MM.1S (cell line): ENCODE data around the gene CREB3L2.

Source experiments
- EZH2 ChIP-seq: fragments of 300-600 bp; sonication (generic); optimal IDR thresholded peaks from 2 replicates; pipeline ENCODE3; 2017; ENCODE audit warnings: low read depth, mild to moderate bottlenecking, antibody characterized with exemption, low read length, mixed read lengths
- EZH2phosphoT487 ChIP-seq: fragments of 300-600 bp; sonication (generic); IDR thresholded peaks from 2 replicates; pipeline ENCODE4 v1.6.1; 2018; ENCODE audit warnings: antibody characterized with exemption, low read length
- TF ChIP-seq, protein P1 (sequence below): fragments of 300-600 bp; sonication (generic); IDR thresholded peaks from 2 replicates; pipeline ENCODE4 v1.5.1; 2016; ENCODE audit warnings: antibody characterized with exemption, low read length, mixed read lengths

DNA sequence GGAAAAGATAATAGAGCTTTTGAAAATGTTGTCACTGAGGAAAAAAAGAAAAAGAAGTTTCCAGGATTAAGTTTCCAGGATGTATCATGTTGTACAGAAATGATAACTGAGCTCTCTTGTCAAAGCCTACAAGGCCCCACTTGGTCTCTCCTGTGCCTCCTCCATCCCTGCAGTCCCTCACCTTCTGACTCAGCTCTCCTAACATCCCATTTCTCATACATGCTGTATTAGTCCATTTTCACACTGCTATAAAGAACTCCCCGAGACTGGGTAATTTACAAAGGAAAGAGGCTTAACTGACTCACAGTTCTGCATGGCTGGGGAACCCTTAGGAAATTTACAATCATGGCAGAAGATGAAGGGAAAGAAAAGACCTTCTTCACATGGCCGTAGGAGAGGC, 151.3 kb downstream of the CREB3L2 start:
- TF ChIP-seq, protein P1, sequence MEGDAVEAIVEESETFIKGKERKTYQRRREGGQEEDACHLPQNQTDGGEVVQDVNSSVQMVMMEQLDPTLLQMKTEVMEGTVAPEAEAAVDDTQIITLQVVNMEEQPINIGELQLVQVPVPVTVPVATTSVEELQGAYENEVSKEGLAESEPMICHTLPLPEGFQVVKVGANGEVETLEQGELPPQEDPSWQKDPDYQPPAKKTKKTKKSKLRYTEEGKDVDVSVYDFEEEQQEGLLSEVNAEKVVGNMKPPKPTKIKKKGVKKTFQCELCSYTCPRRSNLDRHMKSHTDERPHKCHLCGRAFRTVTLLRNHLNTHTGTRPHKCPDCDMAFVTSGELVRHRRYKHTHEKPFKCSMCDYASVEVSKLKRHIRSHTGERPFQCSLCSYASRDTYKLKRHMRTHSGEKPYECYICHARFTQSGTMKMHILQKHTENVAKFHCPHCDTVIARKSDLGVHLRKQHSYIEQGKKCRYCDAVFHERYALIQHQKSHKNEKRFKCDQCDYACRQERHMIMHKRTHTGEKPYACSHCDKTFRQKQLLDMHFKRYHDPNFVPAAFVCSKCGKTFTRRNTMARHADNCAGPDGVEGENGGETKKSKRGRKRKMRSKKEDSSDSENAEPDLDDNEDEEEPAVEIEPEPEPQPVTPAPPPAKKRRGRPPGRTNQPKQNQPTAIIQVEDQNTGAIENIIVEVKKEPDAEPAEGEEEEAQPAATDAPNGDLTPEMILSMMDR = no peak
- no peak for TF ChIP-seq EZH2phosphoT487
- no peak for TF ChIP-seq EZH2
